Measurements from ENCODE around the gene RAB24.
"Not testable (repeated sequence)": the region's sequence is repeated elsewhere in the genome, so short reads cannot be mapped to it uniquely, and the experiment has no call there.

The RAB24 gene

DNA sequence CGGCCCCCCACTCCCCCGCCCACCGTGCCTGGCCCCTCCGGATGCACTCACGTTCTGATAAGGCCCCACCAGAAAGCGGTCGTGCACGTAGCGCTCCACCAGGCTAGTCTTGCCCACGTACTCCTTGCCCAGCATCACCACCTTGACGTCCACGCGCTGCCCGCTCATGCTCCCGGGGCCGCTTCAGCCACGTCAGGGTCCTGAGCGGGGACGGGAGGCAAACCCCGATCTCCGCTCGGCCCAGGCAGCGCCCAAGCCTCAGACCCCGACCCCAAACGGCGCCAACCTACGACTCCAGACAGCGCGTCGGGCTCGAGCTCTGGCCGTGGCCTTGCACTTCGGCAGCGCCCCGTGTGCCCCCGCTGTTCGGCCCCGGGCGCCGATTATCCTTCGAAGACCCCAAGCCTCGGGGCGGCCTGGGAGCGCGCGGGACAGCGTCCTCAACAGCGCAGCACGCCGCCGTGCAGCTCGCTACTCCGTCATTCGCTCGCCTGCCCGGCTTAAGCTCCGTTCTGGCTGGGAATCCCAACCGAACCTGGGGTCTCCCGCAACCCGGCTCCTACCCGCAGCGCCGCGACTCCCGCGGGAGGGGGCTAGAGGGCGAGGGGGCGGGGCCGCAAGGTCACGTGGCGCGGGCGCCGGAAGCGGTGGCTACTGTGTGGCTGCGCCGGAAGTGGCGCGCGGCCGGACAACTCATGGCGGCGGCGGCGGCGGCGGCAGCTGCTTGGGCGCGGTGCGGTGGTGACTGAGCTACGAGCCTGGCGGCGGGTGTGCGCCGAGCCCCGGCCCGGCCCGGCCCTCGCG lies at the start of gene RAB24, which contains the start of gene PRELID1:
Gene RAB24 (minus strand): TSS at position 599 of the 804 bp plus-strand sequence. CDS start 431 bp downstream, at position 168.
Gene PRELID1 (plus strand): TSS at position 679 of the 804 bp plus-strand sequence. CDS start 187 bp downstream, outside the sequence.
- peak; percentile 93 for DNase-seq

DNA sequence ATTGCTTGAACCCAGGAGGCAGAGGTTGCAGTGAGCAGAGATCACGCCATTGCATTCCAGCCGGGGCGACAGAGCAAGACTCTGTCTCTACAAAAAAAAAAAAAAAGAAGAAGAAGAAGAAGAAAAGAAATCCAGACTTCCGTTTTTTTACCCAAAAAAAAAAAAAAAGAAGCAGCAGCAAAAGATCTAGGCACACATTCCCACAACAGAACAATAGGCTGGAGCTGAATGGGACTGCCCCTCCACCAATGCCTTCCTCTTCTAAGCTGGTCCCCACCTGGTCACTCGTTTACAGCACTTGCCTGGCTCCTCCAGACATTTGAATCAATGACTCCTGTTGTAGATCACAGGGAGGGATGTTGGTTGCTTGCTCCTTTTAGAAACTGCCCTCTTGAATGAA lies 49.6 kb upstream of the RAB24 start:
- DNase-seq: no peak

DNA sequence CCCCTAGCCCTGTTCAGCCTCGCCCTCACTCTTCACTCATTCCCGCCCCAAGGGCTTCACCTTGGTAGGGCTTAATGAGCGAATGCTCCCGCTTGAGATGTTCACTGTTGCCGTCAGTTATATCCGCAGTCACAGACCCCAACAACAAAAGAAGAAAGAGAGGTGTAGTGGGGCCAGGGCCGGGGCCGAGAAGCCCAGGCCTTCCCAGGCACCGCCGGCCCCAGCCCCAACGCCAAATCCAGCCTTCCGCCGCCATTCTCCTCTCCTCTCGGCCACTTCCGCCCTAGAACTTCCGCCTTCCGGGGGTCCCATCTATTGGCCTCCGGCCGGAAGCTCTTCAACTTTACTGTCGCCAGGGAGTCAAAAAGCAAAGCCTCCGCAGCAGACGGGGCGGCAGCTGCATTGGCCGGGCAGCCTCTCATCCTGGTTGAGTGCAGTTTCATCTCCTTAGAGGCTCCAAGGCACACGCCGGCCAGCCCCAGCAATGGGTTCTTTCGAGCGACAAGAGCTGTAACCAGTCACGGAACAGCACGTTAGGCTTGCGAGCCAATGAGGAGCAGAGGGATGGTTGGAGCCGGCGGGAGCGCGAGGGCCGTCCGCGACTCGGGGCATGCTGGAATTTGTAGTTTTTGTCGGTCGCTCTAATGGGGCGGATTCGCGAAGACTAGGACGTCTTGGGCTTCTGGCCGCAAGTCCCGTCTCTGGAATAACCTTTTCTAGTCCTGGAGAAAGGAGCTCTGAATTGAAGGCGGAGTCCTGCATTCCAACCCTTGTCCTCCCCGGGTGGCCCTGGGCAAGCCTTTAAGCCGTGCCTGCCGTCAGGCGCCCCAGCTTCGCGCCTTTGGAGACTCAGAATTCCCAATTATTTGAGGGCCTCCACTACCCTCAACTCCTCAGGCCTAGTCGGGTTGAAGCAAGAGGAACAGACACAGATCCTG lies 48.1 kb upstream of the RAB24 start, which contains the start of gene LMAN2:
Gene LMAN2 (minus strand): TSS at position 277 of the 938 bp plus-strand sequence. CDS start 21 bp downstream, at position 256.
- DNase-seq: peak; percentile 96

DNA sequence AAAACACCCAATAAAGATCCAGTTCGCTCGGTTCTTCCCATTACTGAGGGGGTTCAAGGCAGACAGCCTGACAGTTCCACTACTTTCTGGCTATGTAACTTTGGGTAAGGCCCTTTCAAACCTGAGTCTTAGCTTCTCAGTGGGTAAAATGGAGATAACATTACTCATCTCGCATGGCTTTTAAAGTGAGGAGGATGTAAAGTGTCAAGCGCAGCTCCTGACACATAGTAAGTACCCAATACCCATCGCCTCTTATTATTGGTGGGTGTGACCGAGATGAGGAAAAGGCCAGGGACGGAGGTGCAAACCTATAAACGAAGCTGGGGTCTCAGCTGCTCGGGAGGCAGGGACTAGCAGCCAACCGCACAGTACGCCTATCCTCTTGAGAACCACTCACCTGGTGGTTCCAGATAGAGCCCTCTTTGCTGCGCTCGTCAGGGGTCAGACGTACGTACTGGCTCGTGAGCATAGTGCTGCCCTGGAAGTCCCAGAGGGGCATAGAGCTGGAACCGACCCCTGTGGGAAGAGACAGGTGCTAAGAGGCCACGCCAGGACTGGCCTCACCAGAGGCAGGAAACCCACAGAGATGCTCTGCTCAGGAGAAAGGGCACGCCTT lies 47.4 kb upstream of the RAB24 start:
- DNase-seq: no peak

DNA sequence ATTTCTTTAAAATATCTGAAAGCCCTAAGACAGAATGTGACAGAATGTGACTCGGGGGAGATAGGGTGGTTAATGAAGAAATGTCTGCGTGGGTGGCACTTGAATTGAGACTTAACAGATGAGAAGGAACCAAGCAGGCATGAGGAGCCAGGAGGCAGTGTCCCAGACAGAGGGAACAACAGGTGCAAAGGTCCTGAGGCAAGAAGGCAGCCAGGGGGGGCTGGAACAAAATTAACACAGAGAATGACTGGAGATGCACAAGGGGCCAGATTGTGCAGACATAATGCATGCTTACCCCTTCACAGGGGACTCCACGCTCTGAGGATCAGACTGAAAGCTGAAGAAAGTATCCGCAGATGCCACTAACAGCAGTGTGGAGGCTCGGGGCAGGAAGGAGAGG lies 46.2 kb upstream of the RAB24 start:
- DNase-seq: no peak

DNA sequence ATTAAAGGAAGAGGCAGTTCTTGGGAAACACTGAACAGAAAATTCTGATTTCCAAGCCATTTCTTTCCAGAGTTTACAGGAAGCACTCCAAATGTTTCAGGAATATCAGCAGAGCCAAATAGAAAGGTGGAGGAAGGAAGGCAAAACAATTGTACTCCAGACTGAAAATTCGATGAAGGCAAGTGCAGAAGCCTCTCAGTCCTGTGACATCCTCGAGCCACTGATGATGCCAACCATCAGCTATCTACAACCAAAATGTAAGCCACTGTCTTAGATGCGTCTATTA lies 45.8 kb upstream of the RAB24 start:
- no peak for DNase-seq

DNA sequence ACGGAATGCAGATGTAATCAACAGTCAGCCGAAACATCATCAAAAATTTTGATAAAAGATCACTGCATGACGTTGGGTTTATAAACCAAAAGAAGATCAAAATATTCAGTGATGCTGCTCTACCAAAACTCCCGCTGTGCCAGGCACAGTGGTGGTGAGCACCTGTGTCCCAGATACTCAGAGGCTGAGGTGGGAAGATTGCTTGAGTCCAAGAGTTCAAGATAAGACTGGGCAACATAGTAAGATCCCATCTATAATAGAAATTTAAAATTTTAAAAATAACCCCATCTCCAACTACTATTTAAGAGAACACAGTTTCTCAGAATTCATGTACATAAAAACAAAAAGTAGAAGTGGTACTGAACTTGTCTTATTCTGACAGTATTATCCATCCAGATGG lies 44.2 kb upstream of the RAB24 start:
- no peak for DNase-seq

DNA sequence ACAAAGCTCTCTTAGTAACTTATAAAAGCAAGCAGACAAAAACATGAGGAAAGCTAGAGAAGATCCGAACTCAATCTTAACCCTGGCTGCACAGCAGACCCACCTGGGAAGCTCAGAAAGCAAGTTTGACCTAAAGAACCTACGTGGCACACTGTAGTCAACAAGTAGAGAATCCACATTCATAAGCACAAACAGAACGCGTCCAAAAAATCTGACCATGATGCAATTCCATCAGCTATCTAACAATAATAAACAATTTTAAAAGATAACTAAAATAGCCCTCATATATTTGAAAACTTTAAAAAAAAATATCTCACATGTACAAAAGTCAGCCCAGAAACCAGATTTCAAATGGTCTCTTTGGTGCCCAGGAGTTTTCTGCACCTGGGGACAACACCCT lies 43.3 kb upstream of the RAB24 start:
- DNase-seq: no peak

DNA sequence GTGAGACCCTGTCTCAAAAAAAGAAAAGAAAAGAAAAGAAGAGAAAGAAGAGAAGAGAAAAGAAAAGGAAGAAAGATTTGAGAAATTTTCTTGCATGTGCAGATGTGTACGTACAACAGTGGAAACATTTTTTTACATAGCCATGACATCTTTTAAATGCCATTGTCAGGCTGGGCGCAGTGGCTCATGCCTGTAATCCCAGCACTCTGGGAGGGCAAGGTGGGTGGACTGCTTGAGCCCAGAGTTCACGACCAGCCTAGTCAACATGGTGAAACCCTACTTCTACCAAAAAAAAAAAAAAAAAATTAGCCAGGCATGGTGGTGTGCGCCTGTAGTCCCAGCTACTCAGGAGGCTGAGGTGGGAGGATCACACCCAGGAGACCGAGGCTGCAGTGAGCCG lies 41.4 kb upstream of the RAB24 start:
- no peak for DNase-seq

DNA sequence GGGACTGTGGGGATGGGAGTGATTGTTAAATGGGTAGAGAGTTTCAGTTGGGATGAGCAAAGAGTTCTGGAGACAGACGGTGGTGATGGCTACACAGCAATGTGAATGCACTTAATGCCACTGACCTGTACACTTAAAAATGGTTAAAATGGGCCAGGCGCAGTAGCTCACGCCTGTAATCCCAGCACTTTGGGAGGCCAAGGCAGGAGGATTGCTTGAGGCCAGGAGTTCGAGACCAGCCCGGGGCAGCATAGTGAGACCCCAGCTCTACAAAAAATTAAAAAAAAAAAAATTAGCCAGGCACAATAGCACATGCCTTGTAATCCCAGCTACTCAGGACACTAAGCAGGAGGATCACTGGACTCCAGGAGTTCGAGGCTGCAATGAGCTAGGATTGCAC lies 40.3 kb upstream of the RAB24 start:
- DNase-seq: no peak

DNA sequence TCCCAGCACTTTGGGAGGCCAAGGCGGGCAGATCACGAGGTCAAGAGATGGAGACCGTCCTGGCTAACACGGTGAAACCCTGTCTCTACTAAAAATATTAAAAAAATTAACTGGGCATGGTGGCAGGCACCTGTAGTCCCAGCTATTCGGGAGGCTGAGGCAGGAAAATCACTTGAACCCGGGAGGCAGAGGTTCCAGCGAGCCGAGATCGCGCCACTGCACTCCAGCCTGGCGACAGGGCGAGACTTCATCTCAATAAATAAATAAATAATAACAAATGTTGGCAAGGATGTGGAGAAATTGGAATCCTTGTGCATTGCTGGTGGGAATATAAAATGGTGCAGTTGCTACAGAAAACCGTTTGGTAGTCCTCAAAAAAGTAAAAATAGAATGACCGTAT lies 39.5 kb upstream of the RAB24 start:
- DNase-seq: not testable (repeated sequence)

DNA sequence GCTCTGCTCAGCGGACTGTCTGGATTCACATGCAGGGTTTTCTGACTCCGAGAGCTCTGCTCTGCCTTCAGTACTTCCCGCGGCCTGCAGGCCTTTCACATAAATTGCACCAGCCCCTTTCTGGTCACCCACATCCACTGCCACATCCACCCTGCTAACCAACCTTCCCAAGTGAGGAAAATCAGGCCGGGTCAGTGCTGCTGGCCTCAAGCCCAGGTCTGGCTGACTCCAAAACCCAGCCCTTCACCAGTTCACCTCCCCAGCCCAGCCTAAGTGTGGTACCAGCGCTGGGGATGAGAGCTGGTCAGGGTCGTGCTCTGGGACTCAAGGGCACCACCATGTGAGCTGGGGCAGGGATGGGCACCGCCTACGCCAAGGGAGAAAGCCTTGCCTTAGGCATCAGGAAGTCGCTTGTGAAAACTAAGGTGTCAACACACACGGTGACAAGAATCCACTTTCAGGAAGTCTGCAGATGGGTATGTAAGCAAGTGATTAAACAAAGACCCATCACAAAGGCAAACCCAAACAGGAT lies 35.7 kb upstream of the RAB24 start:
- DNase-seq: no peak

DNA sequence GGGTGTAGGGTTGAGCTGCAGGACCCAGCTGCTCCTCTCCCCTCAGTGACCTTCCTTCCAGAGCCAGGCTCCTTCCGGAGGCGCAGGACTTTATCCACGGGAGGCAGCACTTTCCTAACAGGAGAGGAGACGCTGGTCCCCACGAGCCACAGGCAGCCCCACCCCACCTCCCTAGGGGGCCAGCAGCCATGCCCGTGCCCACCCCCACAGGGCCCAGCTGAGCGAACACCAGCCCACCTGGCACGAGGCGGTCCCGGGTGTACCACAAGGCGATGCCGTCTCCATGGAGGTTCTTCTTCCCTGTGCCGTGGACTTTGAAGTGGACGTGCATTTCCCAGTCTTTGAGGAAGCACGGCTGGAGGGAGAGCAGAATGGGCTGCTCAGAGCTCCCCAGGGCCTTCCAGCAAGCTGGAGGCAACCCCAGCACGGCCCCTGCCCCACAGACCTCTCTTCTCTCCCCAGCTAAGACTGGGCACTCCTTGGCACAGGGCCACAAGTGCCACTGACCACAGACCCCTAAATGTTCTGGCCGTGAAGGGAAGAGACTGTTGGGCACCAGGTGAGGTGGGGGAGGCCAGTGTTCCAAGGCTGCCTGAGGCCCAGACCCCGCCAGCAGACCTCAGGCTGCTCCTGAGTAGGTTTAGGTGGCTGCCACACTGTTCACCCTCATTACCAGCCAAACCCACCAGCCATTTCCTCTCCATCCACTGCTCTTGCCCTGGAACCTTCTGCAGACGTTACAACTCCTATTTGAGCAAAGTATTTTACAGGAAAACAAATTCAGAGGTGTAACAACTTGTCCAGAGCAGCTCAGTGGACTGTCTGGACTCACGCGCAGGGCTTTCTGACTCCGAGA lies 35.0 kb upstream of the RAB24 start:
- DNase-seq: no peak

DNA sequence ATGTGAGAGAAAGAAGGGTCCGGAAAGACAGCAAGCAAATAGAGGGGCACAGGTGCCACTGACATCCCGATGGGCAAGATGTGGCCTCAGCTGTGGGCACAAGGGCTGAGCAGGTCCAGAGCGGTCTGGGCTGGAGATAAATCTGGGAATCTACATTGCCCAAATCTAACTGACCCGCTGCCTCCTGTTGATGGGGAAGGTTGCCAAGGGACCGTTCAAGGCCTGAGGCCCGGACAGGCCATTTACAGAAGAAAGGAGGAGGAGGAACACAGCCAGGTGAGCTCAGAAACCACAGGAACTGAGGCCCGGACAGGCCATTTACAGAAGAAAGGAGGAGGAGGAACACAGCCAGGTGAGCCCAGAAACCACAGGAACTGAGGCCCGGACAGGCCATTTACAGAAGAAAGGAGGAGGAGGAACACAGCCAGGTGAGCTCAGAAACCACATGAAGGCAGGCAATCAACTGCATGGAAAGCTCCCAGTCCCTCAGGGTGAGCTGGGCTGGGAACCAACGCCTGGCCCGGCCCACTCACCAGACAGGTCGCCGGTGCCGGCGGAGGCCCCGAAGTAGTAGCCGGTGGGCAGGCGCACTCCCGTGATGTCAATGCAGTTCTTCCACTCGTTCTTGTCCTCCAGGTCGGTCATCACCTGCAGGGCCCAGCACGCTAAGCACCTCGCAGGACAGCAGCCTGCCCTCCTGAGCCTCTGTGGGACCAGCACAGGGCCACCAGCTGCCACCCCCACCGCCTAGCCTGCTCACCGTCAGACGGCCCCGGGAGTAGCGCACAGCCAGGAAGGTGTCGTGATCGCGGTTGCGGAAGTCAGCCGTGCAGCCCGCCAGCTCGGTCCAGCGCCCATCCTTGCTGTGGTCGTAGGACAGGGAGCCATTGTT lies 33.3 kb upstream of the RAB24 start:
- DNase-seq: no peak

DNA sequence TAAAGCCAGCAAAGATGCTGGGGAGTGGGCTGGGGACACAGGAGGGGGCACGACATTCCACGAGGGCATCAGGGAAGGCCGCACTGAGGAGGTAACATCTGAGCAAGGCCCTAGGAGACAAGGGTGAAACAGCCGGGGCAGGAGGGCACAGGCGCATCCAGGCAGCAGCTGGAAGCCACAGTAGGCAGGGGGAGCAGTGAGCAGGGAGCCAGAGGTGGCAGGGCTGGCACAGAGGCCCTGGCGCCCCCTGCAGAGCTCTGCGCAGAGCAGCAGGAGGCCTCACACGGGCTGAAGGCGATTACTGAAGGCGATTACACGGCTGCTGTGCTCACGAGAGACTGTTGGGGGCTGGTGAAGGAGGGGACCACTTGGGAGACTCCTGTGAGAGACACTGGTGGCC lies 32.6 kb upstream of the RAB24 start:
- DNase-seq: peak; percentile 56

DNA sequence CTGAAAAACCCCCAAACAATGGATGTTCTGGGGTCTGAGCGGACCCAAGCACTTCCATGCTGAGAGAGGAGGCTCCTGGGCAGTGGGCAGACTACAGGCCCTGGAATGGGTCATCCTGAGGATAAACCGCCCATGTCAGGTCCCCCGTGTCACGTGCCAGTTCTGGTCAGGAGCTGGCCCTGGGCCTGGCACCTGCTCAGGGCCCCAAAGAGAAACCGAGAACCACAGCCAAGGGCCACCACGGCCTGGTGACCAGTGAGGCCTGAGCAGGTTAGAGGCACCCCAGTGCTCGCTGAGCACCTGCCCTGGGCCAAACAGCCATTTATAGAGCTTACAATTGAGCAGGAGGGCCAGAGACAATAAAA lies 32.2 kb upstream of the RAB24 start:
- DNase-seq: no peak

DNA sequence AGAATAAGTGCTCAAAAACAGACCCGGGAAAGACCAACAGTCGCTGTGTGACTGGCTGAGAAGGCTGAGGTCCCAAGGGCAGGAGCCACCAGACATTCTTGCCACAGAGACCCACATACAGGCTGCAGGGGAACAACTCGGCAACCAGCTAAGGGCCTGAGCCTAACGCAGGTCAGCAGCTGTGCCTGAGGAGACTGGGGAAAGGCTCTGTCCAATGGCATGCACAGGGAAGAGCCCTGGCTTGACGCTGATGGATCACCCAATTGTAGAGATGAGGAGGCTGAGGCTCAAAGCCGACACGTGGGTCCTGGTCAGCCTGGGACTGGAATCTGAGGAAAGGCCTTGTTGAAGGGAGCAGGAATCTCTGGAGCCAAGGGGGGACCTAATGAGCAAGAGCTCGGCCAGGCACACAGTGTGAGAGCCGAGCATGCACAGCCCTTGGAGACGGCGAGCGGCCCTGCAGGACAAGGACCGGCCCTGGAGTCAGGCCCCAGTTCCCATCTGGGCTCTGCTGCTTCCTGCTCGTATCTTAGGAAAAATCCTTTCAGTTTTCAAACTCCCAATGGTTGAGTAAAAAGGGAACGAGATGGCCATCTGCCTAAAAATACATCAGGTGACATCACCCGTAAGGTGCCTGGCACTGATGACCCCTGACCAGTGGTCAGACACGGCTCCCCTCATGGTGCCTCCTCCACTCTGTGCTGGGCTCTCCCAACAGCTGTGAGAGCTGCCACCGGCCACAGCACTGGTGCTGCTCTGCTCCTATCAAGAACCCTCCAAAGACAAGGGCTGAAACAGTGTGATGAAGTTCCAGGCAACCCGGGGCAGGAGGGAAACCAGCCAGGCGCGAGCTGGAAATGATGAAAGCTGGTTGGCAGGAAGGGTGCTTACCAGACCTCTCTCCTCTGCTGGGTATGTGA lies 31.5 kb upstream of the RAB24 start:
- no peak for DNase-seq

DNA sequence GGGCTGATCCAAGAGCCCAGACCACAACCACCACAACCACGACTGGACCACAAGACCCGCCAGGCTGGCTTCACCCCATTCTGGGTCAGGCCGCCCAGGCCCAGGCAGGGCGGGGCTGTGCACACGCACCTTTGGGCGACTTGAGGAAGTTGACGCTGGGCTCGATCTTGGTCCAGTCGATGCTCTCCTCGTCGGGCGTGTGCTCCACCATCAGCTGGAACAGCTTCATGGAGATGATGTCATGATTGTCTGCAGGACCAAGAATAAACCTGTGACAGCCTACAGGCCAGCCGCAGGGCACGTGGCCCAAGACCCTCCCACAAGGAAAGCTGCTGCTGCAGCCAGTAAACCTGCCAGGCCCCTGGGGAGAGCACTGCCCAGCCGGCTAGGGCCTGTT lies 30.6 kb upstream of the RAB24 start:
- no peak for DNase-seq

DNA sequence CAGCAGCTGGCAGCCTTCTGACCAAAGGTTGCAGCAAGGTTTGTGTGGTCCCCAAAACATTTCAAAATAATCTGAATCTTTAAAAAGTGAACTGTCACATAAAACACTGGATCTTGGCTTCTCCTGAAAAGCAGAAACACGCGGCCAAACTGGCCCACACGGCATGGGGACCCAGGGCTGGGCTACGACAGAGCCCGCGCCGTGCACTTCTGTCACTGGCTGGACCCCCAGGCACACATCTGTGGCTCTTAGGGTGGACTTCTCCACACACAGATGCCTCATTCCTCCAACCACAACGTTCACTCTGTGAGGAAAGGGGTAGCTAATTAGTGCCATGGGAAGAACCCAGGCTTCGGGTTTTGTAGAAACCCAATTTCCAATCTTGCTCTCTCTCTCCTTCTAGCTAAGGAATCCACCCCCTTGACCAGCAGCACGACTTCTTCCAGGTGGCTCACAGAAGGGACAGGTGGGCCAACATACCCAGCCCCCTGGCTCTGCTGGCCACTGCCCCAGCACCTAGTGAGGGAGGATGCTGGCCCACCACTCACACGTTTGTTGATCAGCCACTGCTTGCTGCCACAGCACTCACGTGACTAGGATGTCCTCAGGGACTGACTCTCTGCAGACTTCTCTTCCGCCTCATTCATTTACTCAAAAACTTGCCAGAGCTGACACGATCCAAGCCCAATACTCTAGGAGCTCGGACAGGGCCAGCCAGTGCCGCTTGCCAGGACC lies 30.1 kb upstream of the RAB24 start:
- DNase-seq: no peak
